H1 (cell line): ENCODE results near the gene ACADSB. TPM values are rescaled to one million over a fixed set of nuclear protein-coding genes. Genes with fewer than 3 reads are reported as not detected.

Experiments
- CTCF ChIA-PET: fragments of 300-600 bp; sonication (Branson Sonifier 250); formaldehyde crosslinking; loops from one replicate; lab custom pipeline; 2021; ENCODE audit not compliant: partially characterized antibody; lab: Charles Lee
- POLR2A ChIA-PET: fragments of 300-600 bp; sonication (Branson Sonifier 250); formaldehyde crosslinking; loops from one replicate; lab custom pipeline; 2021; ENCODE audit warnings: inconsistent platforms; ENCODE audit not compliant: partially characterized antibody; lab: Charles Lee
- DNase-seq, 2 experiments: peaks; one replicate each; pipeline versions ENCODE4 v3.0.0 to v3.0.0-alpha.2; 2010 to 2022; ENCODE audit warnings: low spot score in 2 of 2, low read depth in 1 of 2, mixed read lengths in 1 of 2
- FAIRE-seq: peaks from 2 replicates; lab custom pipeline; 2011; peaks lifted over from hg19 to GRCh38; lab: Jason Lieb, UNC
- H2AFZ ChIP-seq: 2 replicates; pipeline ENCODE4 v1.8.1; 2012; ENCODE audit warnings: low read length, inconsistent platforms
- H2AK5ac ChIP-seq: 2 replicates; pipeline ENCODE4 v1.6.1; 2013; ENCODE audit warnings: low read depth, low read length
- H2BK120ac ChIP-seq: replicated peaks from 2 replicates; pipeline ENCODE3; 2013; ENCODE audit warnings: low read depth, low read length, inconsistent platforms
- H2BK12ac ChIP-seq: 2 replicates; pipeline ENCODE4 v1.6.1; 2013; ENCODE audit warnings: low read depth, low read length
- H2BK15ac ChIP-seq: 2 replicates; pipeline ENCODE4 v1.6.1; 2013; ENCODE audit warnings: low read length
- H2BK20ac ChIP-seq: 2 replicates; pipeline ENCODE4 v1.6.1; 2013; ENCODE audit warnings: low read length
- H2BK5ac ChIP-seq: 2 replicates; pipeline ENCODE4 v1.6.1; 2013; ENCODE audit warnings: low read depth, low read length
- H3K14ac ChIP-seq: 2 replicates; pipeline ENCODE4 v1.6.1; 2013; ENCODE audit warnings: inconsistent platforms; ENCODE audit not compliant: insufficient read length
- H3K18ac ChIP-seq: 2 replicates; pipeline ENCODE4 v1.6.1; 2013; ENCODE audit warnings: low read length; ENCODE audit errors: extremely low read depth
- H3K23ac ChIP-seq: 2 replicates; pipeline ENCODE4 v1.6.1; 2013; ENCODE audit warnings: inconsistent platforms; ENCODE audit not compliant: insufficient read length
- H3K23me2 ChIP-seq: 2 replicates; pipeline ENCODE4 v1.6.1; 2013; ENCODE audit warnings: low read depth, low read length
- H3K27ac ChIP-seq: 2 replicates; pipeline ENCODE4 v1.6.1; 2011; ENCODE audit warnings: low read depth, low read length, inconsistent platforms
- H3K27me3 ChIP-seq, 4 experiments: replicated peaks in 1 of 4; 1 replicate in 1 of 4; 2 replicates in 3 of 4; pipeline versions ENCODE4 v1.6.1 to v1.8.1; 2011 to 2013; ENCODE audit warnings: low read length in 3 of 4, mild to moderate bottlenecking in 3 of 4, inconsistent platforms in 2 of 4, mixed read lengths in 2 of 4, moderate library complexity in 1 of 4; ENCODE audit not compliant: control insufficient read depth in 3 of 4, insufficient read depth in 3 of 4; ENCODE audit errors: extremely low read depth in 1 of 4
- H3K36me3 ChIP-seq, 4 experiments: 2 replicates each; pipeline versions ENCODE4 v1.6.1 to v1.8.1; 2011 to 2013; ENCODE audit warnings: mild to moderate bottlenecking in 4 of 4, low read length in 3 of 4, moderate library complexity in 2 of 4, control low read depth in 1 of 4, inconsistent platforms in 1 of 4; ENCODE audit not compliant: insufficient read depth in 4 of 4, control insufficient read depth in 2 of 4
- H3K4ac ChIP-seq: replicated peaks from 2 replicates; pipeline ENCODE3; 2013; ENCODE audit warnings: low read length, low read depth, mixed read lengths, inconsistent platforms; ENCODE audit not compliant: insufficient read length
- H3K4me1 ChIP-seq, 4 experiments: replicated peaks in 1 of 4; 1 replicate in 1 of 4; 2 replicates in 3 of 4; pipeline versions ENCODE4 v1.6.1 to v1.8.1; 2011 to 2013; ENCODE audit warnings: low read length in 3 of 4, inconsistent platforms in 2 of 4, mixed read lengths in 1 of 4; ENCODE audit not compliant: insufficient read depth in 4 of 4, control insufficient read depth in 3 of 4
- H3K4me2 ChIP-seq, 2 experiments: 2 replicates each; pipeline versions ENCODE4 v1.6.1 to v1.8.1; 2011 to 2013; ENCODE audit warnings: low read depth in 2 of 2, low read length in 2 of 2, control low read depth in 1 of 2, inconsistent platforms in 1 of 2, mild to moderate bottlenecking in 1 of 2; ENCODE audit not compliant: insufficient read depth in 1 of 2
- H3K4me3 ChIP-seq, 4 experiments: fragments of 200-600, 300-600 bp in 1 of 4; sonication (generic), shearing (Covaris generic), sonication (Bioruptor Twin) in 1 of 4; 2 replicates each; pipeline versions ENCODE4 v1.5.1 to v1.8.1; 2011 to 2016; ENCODE audit warnings: low read length in 4 of 4, low read depth in 3 of 4, control low read depth in 2 of 4, inconsistent platforms in 2 of 4, mild to moderate bottlenecking in 2 of 4, mixed read lengths in 1 of 4, moderate library complexity in 1 of 4; ENCODE audit not compliant: insufficient read depth in 2 of 4; ENCODE audit errors: extremely low read depth in 1 of 4
- H3K56ac ChIP-seq: replicated peaks from 2 replicates; pipeline ENCODE3; 2013; ENCODE audit warnings: low read depth, mild to moderate bottlenecking, mixed read lengths, low read length, inconsistent platforms; ENCODE audit not compliant: insufficient read length
- H3K79me1 ChIP-seq: 2 replicates; pipeline ENCODE4 v1.6.1; 2013; ENCODE audit warnings: low read depth, low read length, control low read depth
- H3K79me2 ChIP-seq, 2 experiments: 2 replicates each; pipeline versions ENCODE4 v1.6.1 to v1.8.1; 2012 to 2013; ENCODE audit warnings: low read length in 2 of 2, mild to moderate bottlenecking in 2 of 2, inconsistent platforms in 1 of 2; ENCODE audit not compliant: insufficient read depth in 2 of 2, control insufficient read depth in 1 of 2
- H3K9ac ChIP-seq, 4 experiments: replicated peaks in 1 of 4; 1 replicate in 1 of 4; 2 replicates in 3 of 4; pipeline versions ENCODE4 v1.6.1 to v1.8.1; 2011 to 2013; ENCODE audit warnings: low read depth in 3 of 4, low read length in 3 of 4, control low read depth in 2 of 4, mild to moderate bottlenecking in 2 of 4, moderate library complexity in 2 of 4, inconsistent platforms in 1 of 4; ENCODE audit errors: extremely low read depth in 1 of 4
- H3K9me3 ChIP-seq, 2 experiments: 2 replicates each; pipeline versions ENCODE4 v1.6.1 to v1.8.1; 2012 to 2013; ENCODE audit warnings: mild to moderate bottlenecking in 2 of 2, moderate library complexity in 2 of 2, control low read depth in 1 of 2, inconsistent platforms in 1 of 2, low read depth in 1 of 2, low read length in 1 of 2, mixed read lengths in 1 of 2; ENCODE audit not compliant: insufficient read depth in 2 of 2
- H4K20me1 ChIP-seq, 2 experiments: replicated peaks in 1 of 2; 2 replicates each; pipeline versions ENCODE3 to v1.8.1; 2011 to 2013; ENCODE audit warnings: inconsistent platforms in 2 of 2, low read length in 2 of 2, mild to moderate bottlenecking in 1 of 2; ENCODE audit not compliant: insufficient read depth in 2 of 2, control insufficient read depth in 1 of 2
- H4K5ac ChIP-seq: 2 replicates; pipeline ENCODE4 v1.6.1; 2013; ENCODE audit warnings: low read length, low read depth, mixed read lengths, inconsistent platforms; ENCODE audit not compliant: insufficient read length
- H4K8ac ChIP-seq: 2 replicates; pipeline ENCODE4 v1.8.0; 2013; ENCODE audit warnings: mild to moderate bottlenecking, moderate library complexity, low read length, inconsistent platforms; ENCODE audit not compliant: insufficient read depth; ENCODE audit errors: extremely low read depth
- H4K91ac ChIP-seq: replicated peaks from 2 replicates; pipeline ENCODE3; 2013; ENCODE audit warnings: low read length, mixed read lengths, inconsistent platforms; ENCODE audit not compliant: insufficient read length
- ATF3 ChIP-seq: IDR thresholded peaks from 2 replicates; pipeline ENCODE4 v1.6.1; 2011; ENCODE audit warnings: low read depth, mild to moderate bottlenecking, low read length; ENCODE audit not compliant: insufficient read depth
- CTCF ChIP-seq, 3 experiments: IDR thresholded peaks; 1 replicate in 2 of 3; 2 replicates in 1 of 3; pipeline versions ENCODE4 v1.5.1 to v1.6.1; 2011; ENCODE audit warnings: low read length in 3 of 3, mild to moderate bottlenecking in 3 of 3, inconsistent platforms in 2 of 3, low read depth in 1 of 3, moderate library complexity in 1 of 3; ENCODE audit not compliant: insufficient read depth in 1 of 3; ENCODE audit errors: control extremely low read depth in 1 of 3
- E2F6 ChIP-seq: IDR thresholded peaks from 2 replicates; pipeline ENCODE4 v1.6.1; 2012; ENCODE audit warnings: inconsistent platforms
- HDAC6 ChIP-seq: IDR thresholded peaks from one replicate; pipeline ENCODE4 v1.7.1; 2012; ENCODE audit warnings: low read depth, mild to moderate bottlenecking, inconsistent platforms, low read length, moderate library complexity
- JUN ChIP-seq: IDR thresholded peaks from 2 replicates; pipeline ENCODE4 v1.6.1; 2011; ENCODE audit warnings: low read depth, mild to moderate bottlenecking, improper control_type of control experiment, low read length
- POLR2A ChIP-seq, 2 experiments: IDR thresholded peaks; 1 replicate in 1 of 2; 2 replicates in 1 of 2; pipeline ENCODE4 v1.6.1; 2011; ENCODE audit warnings: low read depth in 2 of 2, low read length in 2 of 2, mild to moderate bottlenecking in 2 of 2; ENCODE audit errors: control extremely low read depth in 1 of 2
- RFX5 ChIP-seq: IDR thresholded peaks from 2 replicates; pipeline ENCODE4 v1.6.1; 2011; ENCODE audit warnings: low read depth, low read length, improper control_type of control experiment, borderline replicate concordance
- SIN3A ChIP-seq, 2 experiments: IDR thresholded peaks in 1 of 2; conservative IDR thresholded peaks in 1 of 2; 2 replicates each; pipeline ENCODE4 v1.6.1; 2011 to 2012; ENCODE audit warnings: low read length in 2 of 2, improper control_type of control experiment in 1 of 2, low read depth in 1 of 2, mild to moderate bottlenecking in 1 of 2
- SP1 ChIP-seq: IDR thresholded peaks from 2 replicates; pipeline ENCODE4 v1.6.1; 2011; ENCODE audit warnings: low read depth, low read length
- TBP ChIP-seq: IDR thresholded peaks from 2 replicates; pipeline ENCODE4 v1.6.1; 2011; ENCODE audit warnings: low read depth, low read length, improper control_type of control experiment
- WGBS, 2 experiments: shearing (Covaris generic) in 1 of 2; methylation state at CpG; one replicate each; pipeline versions ENCODE4 v1.1.6 to v1.1.7; 2013 to 2015; ENCODE audit warnings: low lambda C conversion rate in 2 of 2, mixed read lengths in 2 of 2, inconsistent platforms in 1 of 2, low coverage in 1 of 2, missing lambda C conversion rate in 1 of 2; ENCODE audit not compliant: insufficient replicate concordance in 2 of 2, insufficient coverage in 1 of 2, insufficient read length in 1 of 2; ENCODE audit errors: extremely low coverage in 1 of 2, missing lambda C conversion rate in 1 of 2; 5-methylcytosine and 5-hydroxymethylcytosine counted together
- polyA plus RNA-seq, 7 experiments: library from polyadenylated mRNA; depleted of rRNA in 3 of 7; stranded (reverse) in 5 of 7; unstranded in 2 of 7; fragments of >200 nt in 5 of 7; fragments of 200-250 nt in 2 of 7; gene quantifications; 1 replicate in 5 of 7; 2 replicates in 1 of 7; 4 replicates in 1 of 7; pipeline versions ENCODE4 v1.2.1 to v1.2.3, GENCODE V29; 2011 to 2013; ENCODE audit warnings: missing spikeins in 2 of 7, mixed read lengths in 2 of 7
- total RNA-seq: library from RNA; stranded (reverse); fragmentation: NEBNext Ultra II Directional; extraction: Animal tissue kit (Norgen Biotek cat#: 25700); gene quantifications from 2 replicates; pipeline ENCODE4 v1.2.1, GENCODE V29; 2021

ACADSB gene
- total and polyA plus RNA-seq, 2 of the 8 experiments (the other 6 are each of a cell fraction or from before 2014, with no cell fraction given) = 5.6 to 11.2 TPM

- Histone ChIP-seq H3K36me3 (no peaks in the 10 kb centered on the region), H3K27me3 (no peaks in the 10 kb centered on the region), H2BK20ac (no peak overlapping the region), H2BK120ac (no peak overlapping the region), H3K4me2 (no peak overlapping the region), H2AFZ (no peak overlapping the region), H3K9me3 (no peaks in the 10 kb centered on the region), H2AK5ac (no peak overlapping the region), H3K23ac (no peak overlapping the region), H4K91ac (no peak overlapping the region), H2BK15ac (no peak overlapping the region), H3K56ac (no peak overlapping the region), H2BK5ac (no peak overlapping the region), H3K9ac (no peak overlapping the region), H4K20me1 (no peaks in the 10 kb centered on the region), H3K4me3 (no peak overlapping the region), H2BK12ac (no peak overlapping the region), H3K4me1 (peaks cover 0 to 3% (median 1%) of the 10 kb centered on the region in 4 experiments; a peak in 1 of 7 replicates), H4K5ac (no peak overlapping the region), H3K79me2 (no peaks in the 10 kb centered on the region), H3K18ac (no peak overlapping the region), H3K79me1 (no peaks in the 10 kb centered on the region), H4K8ac (no peak overlapping the region), H3K14ac (no peak overlapping the region), H3K23me2 (peaks cover 3% of the 10 kb centered on the region; the same call in 1 of the 2 replicates), H3K4ac (no peak overlapping the region), H3K27ac (no peak overlapping the region)
- 90% methylated on average over 3 of the region's 3 CpGs; no CpG with 5 or more reads in 1 of the 2 experiments for WGBS, 2 experiments
- CTCF ChIA-PET = interaction anchor here (1.0 kb wide), 2 partner anchors 11 to 371 kb away, joined by 3 read pairs; no protein-coding TSS in a partner anchor
- FAIRE-seq (no peak), DNase-seq (no peak)
- POLR2A ChIA-PET = no interaction called here
- TF ChIP-seq JUN (no peak), RFX5 (no peak), TBP (no peak), SP1 (no peak), POLR2A (IDR thresholded peaks at IDR 0.05; ENCODE audit: control extremely low read depth in 1 of 2, low read depth in 2 of 2, low read length in 2 of 2) (no peak), SIN3A (conservative IDR thresholded peaks at IDR 0.05 in 1 of 2, IDR thresholded peaks at IDR 0.05 in 1 of 2; ENCODE audit: low read depth in 1 of 2, low read length in 2 of 2) (no peak), CTCF (IDR thresholded peaks at IDR 0.05; ENCODE audit: control extremely low read depth in 1 of 3, insufficient read depth in 1 of 3, low read depth in 1 of 3, low read length in 3 of 3) (no peak), HDAC6 (no peak), ATF3 (no peak), E2F6 (no peak)
These were observed 79.0 kb downstream of the ACADSB start for GRCh38 chr10:123087786-123088185.
